Nephron progenitor cell (in vitro differentiated cells): ENCODE results near the gene KIAA1755.

Experiments
- DNase-seq: peaks from one replicate; pipeline ENCODE4 v3.0.0; 2021
- H3K27ac Mint-ChIP-seq: 2 replicates; pipeline ENCODE4 v1.8.0; 2021; ENCODE audit warnings: mild to moderate bottlenecking, moderate library complexity, mixed read lengths
- H3K27me3 Mint-ChIP-seq: 2 replicates; pipeline ENCODE4 v1.8.0; 2021; ENCODE audit warnings: mild to moderate bottlenecking, low read depth, mixed read lengths; ENCODE audit not compliant: poor library complexity
- H3K36me3 Mint-ChIP-seq: 2 replicates; pipeline ENCODE4 v1.8.0; 2021; ENCODE audit warnings: low read depth, mixed read lengths
- H3K4me1 Mint-ChIP-seq: 2 replicates; pipeline ENCODE4 v1.8.0; 2021; ENCODE audit warnings: mixed read lengths
- H3K4me3 Mint-ChIP-seq: 2 replicates; pipeline ENCODE4 v1.8.0; 2021; ENCODE audit warnings: mild to moderate bottlenecking, moderate library complexity, mixed read lengths
- H3K9me3 Mint-ChIP-seq: 2 replicates; pipeline ENCODE4 v1.8.0; 2021; ENCODE audit warnings: mild to moderate bottlenecking, moderate library complexity, mixed read lengths
- CTCF ChIP-seq: fragments of 200-600 bp; sonication (generic); IDR thresholded peaks from 2 replicates; pipeline ENCODE4 v1.5.0; 2021; ENCODE audit warnings: antibody characterized with exemption

The KIAA1755 gene

DNA sequence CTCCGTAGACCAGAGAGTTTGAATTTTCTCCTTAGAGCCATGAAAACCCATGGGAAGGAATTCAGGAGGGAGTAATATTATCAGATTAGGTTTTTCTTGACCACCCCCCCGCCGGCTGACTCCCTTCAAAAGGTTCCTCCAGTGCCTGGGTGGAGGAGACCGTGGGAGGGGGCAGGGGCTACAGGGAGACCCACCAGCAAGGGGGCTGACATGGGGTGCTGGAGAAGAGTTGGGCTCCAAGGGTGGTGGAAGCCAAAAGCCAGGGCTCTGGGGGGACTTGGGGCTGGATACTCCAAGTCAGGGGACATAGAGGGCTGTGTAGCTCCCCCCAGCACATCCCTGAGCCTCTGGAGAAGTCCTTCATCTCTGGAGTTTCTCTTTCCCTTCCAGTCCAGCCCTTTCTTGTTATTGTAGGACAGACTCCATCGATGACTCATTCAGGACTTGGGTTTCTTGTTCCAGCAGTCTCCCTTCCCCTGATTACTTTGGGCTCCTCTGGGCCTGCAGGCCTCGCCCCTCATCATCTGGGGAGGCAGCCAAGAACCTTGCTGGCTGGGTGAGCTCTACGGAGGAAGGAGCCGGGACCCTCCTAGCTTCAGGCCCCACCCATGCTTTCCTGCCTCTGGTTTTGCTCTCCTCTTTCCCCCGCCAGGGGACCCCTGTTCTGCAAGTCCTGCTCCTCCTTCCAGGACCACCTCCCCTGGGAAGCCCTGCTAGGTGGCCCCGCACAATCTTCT lies 10.5 kb upstream of the KIAA1755 start:
- DNase-seq: no peak
- no peak for TF ChIP-seq CTCF
- peaks cover 4% of the 10 kb centered on the region for H3K4me1 Mint-ChIP-seq
- peaks cover 20% of the 10 kb centered on the region for H3K9me3 Mint-ChIP-seq
- H3K36me3 Mint-ChIP-seq: no peaks in the 10 kb centered on the region
- H3K27me3 Mint-ChIP-seq: peaks cover 31% of the 10 kb centered on the region
- no peak overlapping the region for H3K4me3 Mint-ChIP-seq
- no peak overlapping the region for H3K27ac Mint-ChIP-seq

DNA sequence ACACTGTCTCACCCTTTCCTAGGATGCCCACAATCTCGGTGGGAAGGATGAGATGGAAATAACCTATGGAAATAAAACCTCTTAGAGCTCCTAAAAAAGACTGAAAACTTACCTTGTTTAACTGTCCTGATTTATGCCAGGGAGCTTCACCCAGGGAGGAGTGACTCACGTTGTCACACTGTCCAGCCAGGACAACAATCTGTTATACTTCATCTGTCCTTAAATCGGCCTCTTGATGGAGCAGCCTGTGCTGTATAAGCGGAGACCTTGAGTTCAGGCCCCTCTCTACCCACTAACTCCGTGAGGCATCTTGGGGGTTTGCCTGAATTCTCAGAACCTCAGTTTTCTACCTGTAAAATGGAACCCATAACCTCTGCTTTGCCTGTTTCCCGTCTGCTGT lies 9.2 kb upstream of the KIAA1755 start:
- H3K27ac Mint-ChIP-seq: no peak overlapping the region
- no peaks in the 10 kb centered on the region for H3K36me3 Mint-ChIP-seq

GRCh38 chr20:38269040-38269439 lies 8.5 kb upstream of the KIAA1755 start:
- peaks cover 43% of the 10 kb centered on the region for H3K27me3 Mint-ChIP-seq
- H3K36me3 Mint-ChIP-seq: no peaks in the 10 kb centered on the region
- no peak overlapping the region for H3K4me3 Mint-ChIP-seq
- no peak overlapping the region for H3K27ac Mint-ChIP-seq
- no peak for TF ChIP-seq CTCF
- H3K4me1 Mint-ChIP-seq: peaks cover 4% of the 10 kb centered on the region
- peaks cover 23% of the 10 kb centered on the region for H3K9me3 Mint-ChIP-seq
- no peak for DNase-seq

More for the DNA sequence above, 9.2 kb upstream of the KIAA1755 start:
- Mint-ChIP-seq H3K4me1 (peaks cover 4% of the 10 kb centered on the region), H3K4me3 (no peak overlapping the region), H3K27me3 (peaks cover 40% of the 10 kb centered on the region), H3K9me3 (peaks cover 24% of the 10 kb centered on the region)
- DNase-seq: no peak
- no peak for TF ChIP-seq CTCF

DNA sequence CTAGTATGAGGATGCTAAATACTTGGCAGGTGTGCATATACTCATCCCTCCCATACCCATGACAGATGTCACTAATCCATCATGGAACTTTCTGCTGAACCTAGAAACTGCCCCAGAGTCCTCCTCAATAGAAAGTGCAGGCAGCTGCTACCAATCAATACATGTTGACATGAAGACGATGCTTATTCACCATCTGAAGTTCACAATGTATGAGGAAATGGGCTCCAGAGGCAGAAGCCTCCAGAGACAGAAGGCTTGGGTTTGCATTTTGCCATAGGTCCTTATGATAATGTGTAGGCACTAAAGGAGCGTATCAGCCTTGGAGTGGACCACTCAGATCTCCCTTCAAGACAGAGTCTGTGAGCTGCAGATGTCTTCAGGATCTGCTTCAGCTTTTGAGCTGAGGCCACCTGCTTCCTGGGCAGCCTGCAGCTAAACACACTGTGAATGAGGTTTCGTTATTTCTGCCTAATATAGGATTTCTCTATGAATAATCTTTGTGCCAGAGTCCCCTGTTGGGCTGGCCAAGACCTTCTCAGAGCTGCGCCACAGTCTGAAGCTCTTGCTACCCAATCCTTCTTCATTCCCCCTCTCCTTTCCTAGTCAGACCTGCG lies 7.5 kb upstream of the KIAA1755 start:
- no peak for DNase-seq

DNA sequence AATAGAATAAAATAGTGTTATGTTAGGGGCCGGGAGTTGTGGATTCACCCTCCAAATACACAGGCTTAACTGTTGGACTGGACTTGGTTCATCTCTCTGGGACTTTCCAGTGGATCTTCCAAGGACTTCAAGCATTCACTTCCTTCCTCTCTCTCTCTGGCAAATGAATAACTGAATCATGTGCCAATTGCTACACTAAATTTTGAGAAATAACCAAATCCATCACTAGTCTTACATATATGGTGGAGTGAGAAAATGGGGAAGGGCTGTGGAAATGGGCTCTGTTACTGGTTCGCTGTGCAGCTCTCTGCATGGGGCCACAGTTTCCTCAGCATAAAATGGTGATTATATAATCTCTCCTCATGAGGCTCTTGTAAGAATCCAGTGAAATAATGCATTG lies 6.8 kb upstream of the KIAA1755 start:
- Mint-ChIP-seq H3K4me1 (peaks cover 4% of the 10 kb centered on the region), H3K27me3 (peaks cover 57% of the 10 kb centered on the region), H3K4me3 (no peak overlapping the region), H3K36me3 (no peaks in the 10 kb centered on the region), H3K27ac (no peak overlapping the region), H3K9me3 (peaks cover 18% of the 10 kb centered on the region)
- DNase-seq: no peak
- no peak for TF ChIP-seq CTCF

More for the DNA sequence above, 7.5 kb upstream of the KIAA1755 start:
- Mint-ChIP-seq H3K27ac (no peak overlapping the region), H3K4me3 (no peak overlapping the region), H3K4me1 (peaks cover 4% of the 10 kb centered on the region), H3K9me3 (peaks cover 18% of the 10 kb centered on the region), H3K27me3 (peaks cover 52% of the 10 kb centered on the region), H3K36me3 (no peaks in the 10 kb centered on the region)
- TF ChIP-seq CTCF: no peak

GRCh38 chr20:38266426-38266825 lies 5.9 kb upstream of the KIAA1755 start:
- Mint-ChIP-seq H3K27ac (no peak overlapping the region), H3K36me3 (no peaks in the 10 kb centered on the region), H3K9me3 (peaks cover 18% of the 10 kb centered on the region), H3K27me3 (peaks cover 59% of the 10 kb centered on the region), H3K4me3 (no peak overlapping the region), H3K4me1 (peaks cover 4% of the 10 kb centered on the region)
- no peak for DNase-seq
- TF ChIP-seq CTCF: no peak
